Measurements from ENCODE around the gene SPI1.

DNA sequence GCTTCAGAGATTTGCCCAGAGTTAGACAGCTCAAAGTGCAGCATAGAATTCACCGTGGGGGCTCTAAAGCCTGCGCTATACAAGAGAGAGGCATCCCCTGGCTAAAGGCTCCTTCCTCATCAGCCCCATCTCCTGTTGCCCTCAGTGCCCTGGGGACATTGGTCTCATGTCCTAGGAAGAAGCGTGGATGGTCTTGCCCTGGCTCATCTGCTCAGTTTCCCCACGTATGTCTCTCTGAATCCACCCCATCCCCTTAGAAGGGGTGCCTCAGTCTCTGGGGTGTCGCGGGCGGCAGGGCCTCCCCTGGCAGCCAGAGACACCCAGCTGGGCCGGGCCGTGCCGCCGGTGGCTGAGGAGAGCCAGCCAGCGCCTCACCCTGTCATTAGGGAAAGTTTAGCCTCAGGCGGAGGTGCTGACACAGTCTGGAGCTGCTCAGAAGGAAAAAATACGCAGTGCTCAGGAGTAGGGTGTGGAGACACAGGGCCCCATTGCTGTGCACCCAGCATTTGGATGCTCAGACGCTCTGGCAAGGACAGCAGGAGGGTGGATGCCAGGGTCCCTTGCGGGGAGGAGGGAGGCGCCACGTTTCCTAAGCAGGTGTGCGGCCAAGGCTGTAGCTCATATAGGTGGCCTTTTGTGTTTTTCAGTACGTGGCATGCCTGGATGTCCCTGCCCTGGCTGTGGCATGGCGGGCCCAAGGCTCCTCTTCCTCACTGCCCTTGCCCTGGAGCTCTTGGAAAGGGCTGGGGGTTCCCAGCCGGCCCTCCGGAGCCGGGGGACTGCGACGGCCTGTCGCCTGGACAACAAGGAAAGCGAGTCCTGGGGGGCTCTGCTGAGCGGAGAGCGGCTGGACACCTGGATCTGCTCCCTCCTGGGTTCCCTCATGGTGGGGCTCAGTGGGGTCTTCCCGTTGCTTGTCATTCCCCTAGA is 31.4 kb upstream of the SPI1 start:
- TF ChIP-seq EZH2 (IDR thresholded peaks at IDR 0.05; ENCODE audit: borderline replicate concordance, insufficient read depth, low read depth, low read length, poor library complexity, severe bottlenecking), result no peak
- TF ChIP-seq, protein P1, sequence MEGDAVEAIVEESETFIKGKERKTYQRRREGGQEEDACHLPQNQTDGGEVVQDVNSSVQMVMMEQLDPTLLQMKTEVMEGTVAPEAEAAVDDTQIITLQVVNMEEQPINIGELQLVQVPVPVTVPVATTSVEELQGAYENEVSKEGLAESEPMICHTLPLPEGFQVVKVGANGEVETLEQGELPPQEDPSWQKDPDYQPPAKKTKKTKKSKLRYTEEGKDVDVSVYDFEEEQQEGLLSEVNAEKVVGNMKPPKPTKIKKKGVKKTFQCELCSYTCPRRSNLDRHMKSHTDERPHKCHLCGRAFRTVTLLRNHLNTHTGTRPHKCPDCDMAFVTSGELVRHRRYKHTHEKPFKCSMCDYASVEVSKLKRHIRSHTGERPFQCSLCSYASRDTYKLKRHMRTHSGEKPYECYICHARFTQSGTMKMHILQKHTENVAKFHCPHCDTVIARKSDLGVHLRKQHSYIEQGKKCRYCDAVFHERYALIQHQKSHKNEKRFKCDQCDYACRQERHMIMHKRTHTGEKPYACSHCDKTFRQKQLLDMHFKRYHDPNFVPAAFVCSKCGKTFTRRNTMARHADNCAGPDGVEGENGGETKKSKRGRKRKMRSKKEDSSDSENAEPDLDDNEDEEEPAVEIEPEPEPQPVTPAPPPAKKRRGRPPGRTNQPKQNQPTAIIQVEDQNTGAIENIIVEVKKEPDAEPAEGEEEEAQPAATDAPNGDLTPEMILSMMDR (IDR thresholded peaks at IDR 0.05), result no peak

Data from B cell (primary cell).